ENCODE measurements around the gene PANK2. TPM values are rescaled to one million over a fixed set of nuclear protein-coding genes. Genes with fewer than 3 reads are reported as not detected.

PANK2 gene
- total and polyA plus RNA-seq, 2 of the 8 experiments (the other 6 are each of a cell fraction or from before 2014, with no cell fraction given) = 17.1 to 57.5 TPM

- H2BK5ac ChIP-seq (ENCODE audit: low read depth, low read length) = no peak overlapping the region
- peaks cover 0 to 3% (median 0%) of the 10 kb centered on the region in 4 experiments; a peak in 2 of 8 replicates for H3K36me3 ChIP-seq (ENCODE audit: control insufficient read depth in 2 of 4, insufficient read depth in 4 of 4, low read length in 3 of 4)
- no peak overlapping the region for H4K5ac ChIP-seq (ENCODE audit: insufficient read length, low read depth, low read length)
- no peak overlapping the region for H2BK20ac ChIP-seq (ENCODE audit: low read length)
- no peak overlapping the region for H3K4me3 ChIP-seq (ENCODE audit: extremely low read depth in 1 of 4, insufficient read depth in 2 of 4, low read depth in 3 of 4, low read length in 4 of 4)
- H2AFZ ChIP-seq (ENCODE audit: low read length) = no peak overlapping the region
- H2BK120ac ChIP-seq (replicated peaks; ENCODE audit: low read depth, low read length) = no peak overlapping the region
- H3K79me1 ChIP-seq (ENCODE audit: low read depth, low read length) = no peaks in the 10 kb centered on the region; the same call in 1 of the 2 replicates
- no peak overlapping the region for H2BK12ac ChIP-seq (ENCODE audit: low read depth, low read length)
- H3K56ac ChIP-seq (replicated peaks; ENCODE audit: insufficient read length, low read depth, low read length) = no peak overlapping the region
- H2AK5ac ChIP-seq (ENCODE audit: low read depth, low read length) = no peak overlapping the region
- H4K8ac ChIP-seq (ENCODE audit: extremely low read depth, insufficient read depth, low read length) = no peak overlapping the region
- H4K91ac ChIP-seq (replicated peaks; ENCODE audit: insufficient read length, low read length) = no peak overlapping the region
- TF ChIP-seq JUND (IDR thresholded peaks at IDR 0.05; ENCODE audit: low read length) (no peak), RFX5 (IDR thresholded peaks at IDR 0.05; ENCODE audit: borderline replicate concordance, low read depth, low read length) (no peak), EZH2 (IDR thresholded peaks at IDR 0.05; ENCODE audit: low read depth, low read length, severe bottlenecking) (no peak), SIX5 (IDR thresholded peaks at IDR 0.05; ENCODE audit: low read depth, low read length) (no peak), ATF3 (IDR thresholded peaks at IDR 0.05; ENCODE audit: insufficient read depth, low read depth, low read length) (no peak), CREB1 (IDR thresholded peaks at IDR 0.05) (no peak), BRCA1 (IDR thresholded peaks at IDR 0.05; ENCODE audit: low read depth, low read length) (no peak), BCL11A (IDR thresholded peaks at IDR 0.05; ENCODE audit: low read depth in 2 of 2, low read length in 2 of 2) (no peak)
- no peak overlapping the region for H3K4me2 ChIP-seq (ENCODE audit: insufficient read depth in 1 of 2, low read depth in 2 of 2, low read length in 2 of 2)
- no peak overlapping the region for H3K23ac ChIP-seq (ENCODE audit: insufficient read length)
- no peaks in the 10 kb centered on the region for H3K9me3 ChIP-seq (ENCODE audit: insufficient read depth in 2 of 2, low read depth in 1 of 2, low read length in 1 of 2)
- ChIA-PET CTCF (ENCODE audit: partially characterized antibody) (no interaction called here), POLR2A (ENCODE audit: partially characterized antibody) (interaction anchor here (0.6 to 2.0 kb wide), 2 partner anchors 11 to 42 kb away, joined by 3 to 8 read pairs; no protein-coding TSS in a partner anchor)
- no peak overlapping the region for H3K9ac ChIP-seq (replicated peaks in 1 of 4; ENCODE audit: extremely low read depth in 1 of 4, low read depth in 3 of 4, low read length in 3 of 4)
- no peaks in the 10 kb centered on the region for H3K27me3 ChIP-seq (replicated peaks in 1 of 4; ENCODE audit: control insufficient read depth in 3 of 4, extremely low read depth in 1 of 4, insufficient read depth in 3 of 4, low read length in 3 of 4)
- peaks cover 0 to 3% (median 0%) of the 10 kb centered on the region in 4 experiments; a peak in 1 of 7 replicates for H3K4me1 ChIP-seq (replicated peaks in 1 of 4; ENCODE audit: control insufficient read depth in 3 of 4, insufficient read depth in 4 of 4, low read length in 3 of 4)
- WGBS, 2 experiments (ENCODE audit: extremely low coverage in 1 of 2, insufficient coverage in 1 of 2, insufficient read length in 1 of 2, insufficient replicate concordance in 2 of 2, low coverage in 1 of 2, low lambda C conversion rate in 2 of 2, missing lambda C conversion rate in 1 of 2) = 94% methylated on average over 2 of the region's 5 CpGs; no CpG with 5 or more reads in 1 of the 2 experiments
- H3K14ac ChIP-seq (ENCODE audit: insufficient read length) = no peak overlapping the region
- no peak for DNase-seq (ENCODE audit: low read depth in 1 of 2, low spot score in 2 of 2)
- peaks cover 41 to 97% of the 10 kb centered on the region in 2 experiments for H3K79me2 ChIP-seq (ENCODE audit: control insufficient read depth in 1 of 2, insufficient read depth in 2 of 2, low read length in 2 of 2)
- H4K20me1 ChIP-seq (replicated peaks in 1 of 2; ENCODE audit: control insufficient read depth in 1 of 2, insufficient read depth in 2 of 2, low read length in 2 of 2) = peaks cover 17 to 19% of the 10 kb centered on the region in 2 experiments
- no peak for FAIRE-seq
- no peaks in the 10 kb centered on the region for H3K23me2 ChIP-seq (ENCODE audit: low read depth, low read length)
- no peak overlapping the region for H3K4ac ChIP-seq (replicated peaks; ENCODE audit: insufficient read length, low read depth, low read length)
- H3K18ac ChIP-seq (ENCODE audit: extremely low read depth, low read length) = no peak overlapping the region
- no peak overlapping the region for H2BK15ac ChIP-seq (ENCODE audit: low read length)
- H3K27ac ChIP-seq (ENCODE audit: low read depth, low read length) = no peak overlapping the region
Measured at GRCh38 chr20:3902446-3902845, 13.3 kb downstream of the PANK2 start.
